H1 (cell line): ENCODE data around the gene PPP1R12C. TPM values are rescaled to one million over a fixed set of nuclear protein-coding genes. Genes with fewer than 3 reads are reported as not detected.
A peak's percentile ranks its signal among the peaks of the same experiment; 100 is the strongest.

Source experiments
- ATF3 ChIP-seq: IDR thresholded peaks from 2 replicates; pipeline ENCODE4 v1.6.1; 2011; ENCODE audit warnings: low read depth, mild to moderate bottlenecking, low read length; ENCODE audit not compliant: insufficient read depth
- BRCA1 ChIP-seq: IDR thresholded peaks from 2 replicates; pipeline ENCODE4 v1.6.1; 2012; ENCODE audit warnings: low read depth, low read length, improper control_type of control experiment
- CREB1 ChIP-seq: IDR thresholded peaks from 2 replicates; pipeline ENCODE4 v1.6.1; 2012; ENCODE audit warnings: inconsistent platforms
- CTCF ChIP-seq, 3 experiments: IDR thresholded peaks; 1 replicate in 2 of 3; 2 replicates in 1 of 3; pipeline versions ENCODE4 v1.5.1 to v1.6.1; 2011; ENCODE audit warnings: low read length in 3 of 3, mild to moderate bottlenecking in 3 of 3, inconsistent platforms in 2 of 3, low read depth in 1 of 3, moderate library complexity in 1 of 3; ENCODE audit not compliant: insufficient read depth in 1 of 3; ENCODE audit errors: control extremely low read depth in 1 of 3
- HDAC6 ChIP-seq: IDR thresholded peaks from one replicate; pipeline ENCODE4 v1.7.1; 2012; ENCODE audit warnings: low read depth, mild to moderate bottlenecking, inconsistent platforms, low read length, moderate library complexity
- KDM5A ChIP-seq: fragments of 200-600 bp; IDR thresholded peaks from 2 replicates; pipeline ENCODE4 v1.7.1; 2012; ENCODE audit warnings: mild to moderate bottlenecking, low read length, inconsistent platforms, mixed read lengths
- PHF8 ChIP-seq: fragments of 200-600 bp; sonication (generic); conservative IDR thresholded peaks from 2 replicates; pipeline ENCODE4 v1.7.1; 2012; ENCODE audit warnings: low read depth, mild to moderate bottlenecking, inconsistent platforms, low read length, moderate library complexity
- RBBP5 ChIP-seq: IDR thresholded peaks from 2 replicates; pipeline ENCODE4 v1.7.1; 2012; ENCODE audit warnings: low read depth, mild to moderate bottlenecking, inconsistent platforms, low read length, moderate library complexity, borderline replicate concordance
- RXRA ChIP-seq: IDR thresholded peaks from 2 replicates; pipeline ENCODE4 v1.6.1; 2011; ENCODE audit warnings: low read depth, mild to moderate bottlenecking, low read length, moderate library complexity; ENCODE audit not compliant: insufficient read depth
- SIN3A ChIP-seq, 2 experiments: IDR thresholded peaks in 1 of 2; conservative IDR thresholded peaks in 1 of 2; 2 replicates each; pipeline ENCODE4 v1.6.1; 2011 to 2012; ENCODE audit warnings: low read length in 2 of 2, improper control_type of control experiment in 1 of 2, low read depth in 1 of 2, mild to moderate bottlenecking in 1 of 2
- SP1 ChIP-seq: IDR thresholded peaks from 2 replicates; pipeline ENCODE4 v1.6.1; 2011; ENCODE audit warnings: low read depth, low read length
- SP4 ChIP-seq: IDR thresholded peaks from 2 replicates; pipeline ENCODE4 v1.6.1; 2012; ENCODE audit warnings: low read length, inconsistent platforms
- SUZ12 ChIP-seq: fragments of 200-600 bp; sonication (generic); IDR thresholded peaks from 2 replicates; pipeline ENCODE4 v1.6.1; 2012; ENCODE audit warnings: mild to moderate bottlenecking, inconsistent platforms, low read length, moderate library complexity, mixed read lengths
- TAF1 ChIP-seq: IDR thresholded peaks from 2 replicates; pipeline ENCODE4 v1.6.1; 2011; ENCODE audit warnings: mild to moderate bottlenecking, low read depth, low read length
- TAF7 ChIP-seq: optimal IDR thresholded peaks from 2 replicates; pipeline ENCODE3; 2011; ENCODE audit warnings: low read depth, mild to moderate bottlenecking, inconsistent platforms, low read length, moderate library complexity, borderline replicate concordance
- TCF12 ChIP-seq: IDR thresholded peaks from 2 replicates; pipeline ENCODE4 v1.6.1; 2011; ENCODE audit warnings: low read depth, mild to moderate bottlenecking, low read length
- YY1 ChIP-seq: IDR thresholded peaks from 2 replicates; pipeline ENCODE4 v1.6.1; 2011; ENCODE audit warnings: low read depth, mild to moderate bottlenecking, low read length
- polyA plus RNA-seq, 7 experiments: library from polyadenylated mRNA; depleted of rRNA in 3 of 7; stranded (reverse) in 5 of 7; unstranded in 2 of 7; fragments of >200 nt in 5 of 7; fragments of 200-250 nt in 2 of 7; gene quantifications; 1 replicate in 5 of 7; 2 replicates in 1 of 7; 4 replicates in 1 of 7; pipeline versions ENCODE4 v1.2.1 to v1.2.3, GENCODE V29; 2011 to 2013; ENCODE audit warnings: missing spikeins in 2 of 7, mixed read lengths in 2 of 7
- total RNA-seq: library from RNA; stranded (reverse); fragmentation: NEBNext Ultra II Directional; extraction: Animal tissue kit (Norgen Biotek cat#: 25700); gene quantifications from 2 replicates; pipeline ENCODE4 v1.2.1, GENCODE V29; 2021

Gene PPP1R12C
- total and polyA plus RNA-seq, 2 of the 8 experiments (the other 6 are each of a cell fraction or from before 2014, with no cell fraction given), result 31.7 to 71.5 TPM

GRCh38 chr19:55075371-55075998 is 42.0 kb downstream of the PPP1R12C start, which contains the start of gene EPS8L1 (continued):
- TF ChIP-seq BRCA1 (no peak), SP1 (no peak; the same call in 1 of the 2 replicates), YY1 (no peak), TCF12 (no peak), SIN3A (conservative IDR thresholded peaks at IDR 0.05 in 1 of 2, IDR thresholded peaks at IDR 0.05 in 1 of 2; ENCODE audit: low read depth in 1 of 2, low read length in 2 of 2) (peak in 1 of 2 experiments; percentile 70; a peak in 2 of 4 replicates), SUZ12 (no peak), ATF3 (no peak), SP4 (no peak), HDAC6 (no peak), CREB1 (no peak; the same call in 1 of the 2 replicates), TAF1 (0 out of 2 replicates have a peak, but pooled peaks have one; percentile 25), TAF7 (no peak), PHF8 (no peak), KDM5A (no peak), RBBP5 (no peak), CTCF (IDR thresholded peaks at IDR 0.05; ENCODE audit: control extremely low read depth in 1 of 3, insufficient read depth in 1 of 3, low read depth in 1 of 3, low read length in 3 of 3) (no peak), RXRA (no peak)
